Fibroblast of pulmonary artery (primary cell): ENCODE data around the gene SLCO4A1.
A peak's percentile ranks its signal among the peaks of the same experiment; 100 is the strongest.

ENCODE experiments used
- DNase-seq: peaks from one replicate; pipeline ENCODE4 v3.0.0-alpha.2; 2010; ENCODE audit warnings: low read depth
- H3K4me3 ChIP-seq: replicated peaks from 2 replicates; pipeline ENCODE4 v1.5.1; 2011; ENCODE audit warnings: low read depth, mild to moderate bottlenecking, control low read depth, low read length, moderate library complexity
- CTCF ChIP-seq: IDR thresholded peaks from 2 replicates; pipeline ENCODE4 v1.5.1; 2011; ENCODE audit warnings: mild to moderate bottlenecking, control low read depth, low read length, inconsistent platforms; ENCODE audit errors: missing control alignments

Gene SLCO4A1

GRCh38 chr20:62603021-62603906 is 39.0 kb upstream of the SLCO4A1 start:
- no peak for TF ChIP-seq CTCF
- no peak for DNase-seq
- no peak overlapping the region for H3K4me3 ChIP-seq

- no peak for TF ChIP-seq CTCF
- H3K4me3 ChIP-seq, result no peak overlapping the region
- DNase-seq, result no peak
Measured at GRCh38 chr20:62603907-62604785, 38.2 kb upstream of the SLCO4A1 start.

- TF ChIP-seq CTCF, result no peak
- H3K4me3 ChIP-seq, result no peak overlapping the region
- DNase-seq, result no peak
Measured at GRCh38 chr20:62604796-62605195, 37.5 kb upstream of the SLCO4A1 start.

GRCh38 chr20:62605236-62605943 is 36.9 kb upstream of the SLCO4A1 start:
- no peak for TF ChIP-seq CTCF
- H3K4me3 ChIP-seq, result no peak overlapping the region
- DNase-seq, result no peak

- no peak for TF ChIP-seq CTCF
- no peak overlapping the region for H3K4me3 ChIP-seq
- no peak for DNase-seq
Measured at GRCh38 chr20:62606016-62606415, 36.3 kb upstream of the SLCO4A1 start.

- no peak for TF ChIP-seq CTCF
- peak; percentile 25 for DNase-seq
- H3K4me3 ChIP-seq, result no peak overlapping the region
Measured at GRCh38 chr20:62606551-62607201, 35.6 kb upstream of the SLCO4A1 start.
